ENCODE data around the gene AGFG1. TPM values are rescaled to one million over a fixed set of nuclear protein-coding genes. Genes with fewer than 3 reads are reported as not detected.

The AGFG1 gene
- total RNA-seq, 1 experiment from 2014 or later: 119 TPM

DNA sequence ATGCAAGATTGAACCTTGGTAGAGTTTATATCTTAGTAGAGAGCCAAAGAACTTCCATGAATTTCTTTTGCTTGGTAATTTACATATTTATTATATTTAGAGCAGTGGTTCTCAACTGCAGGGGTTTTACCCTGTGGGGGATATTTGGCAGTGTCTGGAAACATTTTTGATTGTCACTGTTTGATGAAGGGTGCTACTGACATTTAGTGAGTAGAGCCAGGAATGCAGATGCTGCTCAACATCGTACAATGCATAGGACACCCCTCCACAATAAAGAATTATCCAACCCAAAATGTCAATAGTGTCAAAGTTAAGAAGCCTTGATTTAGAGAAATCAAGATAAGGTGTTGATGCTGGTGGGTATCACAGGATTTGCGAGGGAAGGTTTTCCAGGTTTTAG lies 14.7 kb downstream of the AGFG1 start:
- no peak overlapping the region for H3K4me2 ChIP-seq
- no peaks in the 10 kb centered on the region for H3K9me2 ChIP-seq (ENCODE audit: insufficient read depth)
- TF ChIP-seq CTCF (conservative IDR thresholded peaks at IDR 0.05) (no peak), EZH2 (IDR thresholded peaks at IDR 0.05; ENCODE audit: low read depth) (no peak)
- peaks cover 100% of the 10 kb centered on the region for H3K79me2 ChIP-seq (ENCODE audit: low read depth)
- no peak overlapping the region for H2AFZ ChIP-seq
- intact Hi-C loops (cut with micrococcal nuclease; ENCODE audit: unreplicated experiment): no loop called here
- ChIA-PET CTCF (interaction anchor here (0.7 kb wide), 1 partner anchor 122 kb away, joined by 3 read pairs; no protein-coding TSS in a partner anchor), POLR2A (ENCODE audit: unreplicated experiment) (no interaction called here)
- H3K36me3 ChIP-seq (ENCODE audit: low read depth): peaks cover 4% of the 10 kb centered on the region
- peaks cover 45% of the 10 kb centered on the region for H4K20me1 ChIP-seq (ENCODE audit: insufficient read depth)
- no peaks in the 10 kb centered on the region for H3K27me3 ChIP-seq (ENCODE audit: insufficient read depth, low read depth)
- peaks cover 29% of the 10 kb centered on the region for H3F3A ChIP-seq (ENCODE audit: insufficient read depth, low read depth)
- H3K4me3 ChIP-seq: no peak overlapping the region
- BruUV-seq (replicated peaks): no TSS peak
- peaks cover 19% of the 10 kb centered on the region for H3K4me1 ChIP-seq (replicated peaks; ENCODE audit: insufficient read depth)
- H3K9me3 ChIP-seq (ENCODE audit: insufficient read depth, low read depth): no peaks in the 10 kb centered on the region; the same call in 1 of the 2 replicates
- no peak for DNase-seq
- no peak overlapping the region for H3K27ac ChIP-seq

GRCh38 chr2:227488045-227488444 lies 16.1 kb downstream of the AGFG1 start:
- Histone ChIP-seq H2AFZ (no peak overlapping the region), H3K27ac (no peak overlapping the region), H3K4me3 (no peak overlapping the region), H3K79me2 (ENCODE audit: low read depth) (peaks cover 98% of the 10 kb centered on the region), H3K4me2 (no peak overlapping the region), H3K36me3 (ENCODE audit: low read depth) (peaks cover 7% of the 10 kb centered on the region), H3K9me3 (ENCODE audit: insufficient read depth, low read depth) (no peaks in the 10 kb centered on the region; the same call in 1 of the 2 replicates), H4K20me1 (ENCODE audit: insufficient read depth) (peaks cover 42% of the 10 kb centered on the region), H3K9me2 (ENCODE audit: insufficient read depth) (no peaks in the 10 kb centered on the region), H3K27me3 (ENCODE audit: insufficient read depth, low read depth) (no peaks in the 10 kb centered on the region), H3F3A (ENCODE audit: insufficient read depth, low read depth) (peaks cover 21% of the 10 kb centered on the region), H3K4me1 (replicated peaks; ENCODE audit: insufficient read depth) (peaks cover 10% of the 10 kb centered on the region)
- BruUV-seq (replicated peaks): no TSS peak
- TF ChIP-seq CTCF (conservative IDR thresholded peaks at IDR 0.05) (no peak), EZH2 (IDR thresholded peaks at IDR 0.05; ENCODE audit: low read depth) (no peak)
- no peak for DNase-seq
- intact Hi-C loops (cut with micrococcal nuclease; ENCODE audit: unreplicated experiment): no loop called here
- CTCF ChIA-PET: interaction anchor here (0.6 kb wide), 1 partner anchor 103 kb away, joined by 6 read pairs; no protein-coding TSS in a partner anchor
- POLR2A ChIA-PET (ENCODE audit: unreplicated experiment): no interaction called here

GRCh38 chr2:227491386-227491785 lies 19.4 kb downstream of the AGFG1 start:
- no peak overlapping the region for H3K4me3 ChIP-seq

More at GRCh38 chr2:227491386-227491785, 19.4 kb downstream of the AGFG1 start:
- BruUV-seq (replicated peaks): no TSS peak
- Histone ChIP-seq H3K27me3 (ENCODE audit: insufficient read depth, low read depth) (no peaks in the 10 kb centered on the region), H4K20me1 (ENCODE audit: insufficient read depth) (peaks cover 59% of the 10 kb centered on the region), H2AFZ (no peak overlapping the region), H3K79me2 (ENCODE audit: low read depth) (peaks cover 98% of the 10 kb centered on the region), H3K9me3 (ENCODE audit: insufficient read depth, low read depth) (no peaks in the 10 kb centered on the region; the same call in 1 of the 2 replicates), H3K4me1 (replicated peaks; ENCODE audit: insufficient read depth) (peaks cover 10% of the 10 kb centered on the region; the same call in 1 of the 2 replicates), H3K9me2 (ENCODE audit: insufficient read depth) (no peaks in the 10 kb centered on the region), H3K36me3 (ENCODE audit: low read depth) (peaks cover 26% of the 10 kb centered on the region), H3K27ac (no peak overlapping the region), H3K4me2 (no peak overlapping the region), H3F3A (ENCODE audit: insufficient read depth, low read depth) (peaks cover 32% of the 10 kb centered on the region)
- DNase-seq: no peak
- intact Hi-C loops (cut with micrococcal nuclease; ENCODE audit: unreplicated experiment): no loop called here
- CTCF ChIA-PET: no interaction called here
- TF ChIP-seq CTCF (conservative IDR thresholded peaks at IDR 0.05) (no peak), EZH2 (IDR thresholded peaks at IDR 0.05; ENCODE audit: low read depth) (no peak)
- POLR2A ChIA-PET (ENCODE audit: unreplicated experiment): no interaction called here
